SK-N-SH (cell line): ENCODE measurements around the gene CISD1.

Source experiments
- CHD2 ChIP-seq: fragments of 150-350 bp; IDR thresholded peaks from 2 replicates; pipeline ENCODE4 v1.6.1; 2018; ENCODE audit warnings: low read length; ENCODE audit not compliant: partially characterized antibody
- CTCF ChIP-seq: fragments of 200-600 bp; sonication (generic); IDR thresholded peaks from 2 replicates; pipeline ENCODE4 v1.6.1; 2017; ENCODE audit warnings: antibody characterized with exemption, mild to moderate bottlenecking, moderate library complexity
- GABPA ChIP-seq: IDR thresholded peaks from 2 replicates; pipeline ENCODE4 v1.4.0; 2012; ENCODE audit warnings: low read depth, mild to moderate bottlenecking
- RAD21 ChIP-seq: IDR thresholded peaks from 2 replicates; pipeline ENCODE4 v1.6.1; 2012; ENCODE audit warnings: mild to moderate bottlenecking, low read length
- TEAD4 ChIP-seq: IDR thresholded peaks from 2 replicates; pipeline ENCODE4 v1.4.0; 2012; ENCODE audit warnings: mild to moderate bottlenecking, borderline replicate concordance; ENCODE audit not compliant: insufficient read depth
- TF ChIP-seq, protein P1 (sequence below): fragments of 150-350 bp; IDR thresholded peaks from 2 replicates; pipeline ENCODE4 v1.6.1; 2017; ENCODE audit warnings: antibody characterized with exemption, low read length, low read depth, borderline replicate concordance

GRCh38 chr10:58243269-58243668 is 25.7 kb upstream of the CISD1 start:
- no peak for TF ChIP-seq CTCF
- TF ChIP-seq TEAD4, result no peak
- TF ChIP-seq RAD21, result no peak
- no peak for TF ChIP-seq CHD2
- TF ChIP-seq GABPA, result no peak
- TF ChIP-seq, protein P1, sequence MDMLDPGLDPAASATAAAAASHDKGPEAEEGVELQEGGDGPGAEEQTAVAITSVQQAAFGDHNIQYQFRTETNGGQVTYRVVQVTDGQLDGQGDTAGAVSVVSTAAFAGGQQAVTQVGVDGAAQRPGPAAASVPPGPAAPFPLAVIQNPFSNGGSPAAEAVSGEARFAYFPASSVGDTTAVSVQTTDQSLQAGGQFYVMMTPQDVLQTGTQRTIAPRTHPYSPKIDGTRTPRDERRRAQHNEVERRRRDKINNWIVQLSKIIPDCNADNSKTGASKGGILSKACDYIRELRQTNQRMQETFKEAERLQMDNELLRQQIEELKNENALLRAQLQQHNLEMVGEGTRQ, result no peak
